IMR-90 (cell line): ENCODE data around the gene TCF12. TPM values are rescaled to one million over a fixed set of nuclear protein-coding genes. Genes with fewer than 3 reads are reported as not detected.

Experiments used
- ATAC-seq: fragments of 200-7000 bp; cut with Tn5 transposase; 2 replicates; pipeline ENCODE4 v1.9.1; 2020; ENCODE audit warnings: low read depth, mild to moderate bottlenecking, moderate library complexity
- BruUV-seq: library from RNA; stranded (reverse); fragments of 400-500 nt; replicated peaks from 2 replicates; lab custom pipeline; 2021; lab: Mats Ljungman, UMichigan
- CTCF ChIA-PET: fragments of 300-600 bp; formaldehyde crosslinking; extraction: SDS; loops from one replicate; lab custom pipeline; 2021; ENCODE audit warnings: antibody characterized with exemption; lab: Yijun Ruan, JAX
- POLR2A ChIA-PET: fragments of 300-600 bp; sonication (Branson Sonifier 250); formaldehyde crosslinking; loops from one replicate; lab custom pipeline; 2022; ENCODE audit warnings: antibody characterized with exemption; ENCODE audit not compliant: unreplicated experiment; lab: Charles Lee
- DNase-seq: peaks from one replicate; pipeline ENCODE4 v3.0.0; 2013
- H2AFZ ChIP-seq: replicated peaks from 2 replicates; pipeline ENCODE3; 2013; ENCODE audit warnings: low read length, mild to moderate bottlenecking; ENCODE audit not compliant: poor library complexity
- H2AK5ac ChIP-seq: 2 replicates; pipeline ENCODE4 v1.6.1; 2013; ENCODE audit warnings: low read depth, low read length, inconsistent platforms
- H2AK9ac ChIP-seq: replicated peaks from 2 replicates; pipeline ENCODE3; 2013; ENCODE audit warnings: mild to moderate bottlenecking, low read depth, low read length, moderate library complexity; ENCODE audit not compliant: poor library complexity
- H2BK120ac ChIP-seq: 2 replicates; pipeline ENCODE4 v1.6.1; 2013; ENCODE audit warnings: low read depth, low read length, inconsistent platforms
- H2BK15ac ChIP-seq: 3 replicates; pipeline ENCODE4 v1.6.1; 2013; ENCODE audit warnings: low read depth, low read length, inconsistent platforms
- H2BK20ac ChIP-seq: 2 replicates; pipeline ENCODE4 v1.6.1; 2013; ENCODE audit warnings: low read depth, mild to moderate bottlenecking, inconsistent platforms, low read length, moderate library complexity
- H2BK5ac ChIP-seq: 2 replicates; pipeline ENCODE4 v1.6.1; 2013; ENCODE audit warnings: mild to moderate bottlenecking, low read depth, low read length, inconsistent platforms; ENCODE audit not compliant: poor library complexity, severe bottlenecking
- H3K14ac ChIP-seq: replicated peaks from 2 replicates; pipeline ENCODE4 v1.6.1; 2013; ENCODE audit warnings: low read depth, low read length, inconsistent platforms
- H3K18ac ChIP-seq: 2 replicates; pipeline ENCODE4 v1.6.1; 2013; ENCODE audit warnings: low read depth, low read length, control low read depth
- H3K23ac ChIP-seq: 2 replicates; pipeline ENCODE4 v1.6.1; 2013; ENCODE audit warnings: low read depth, low read length, inconsistent platforms
- H3K27ac ChIP-seq: 2 replicates; pipeline ENCODE4 v1.5.1; 2013; ENCODE audit warnings: mild to moderate bottlenecking, control low read depth, low read length; ENCODE audit not compliant: insufficient read depth
- H3K27me3 ChIP-seq: 2 replicates; pipeline ENCODE4 v1.6.1; 2013; ENCODE audit warnings: low read length; ENCODE audit not compliant: control insufficient read depth, insufficient read depth
- H3K36me3 ChIP-seq: 2 replicates; pipeline ENCODE4 v1.6.1; 2013; ENCODE audit warnings: low read length, mixed read lengths; ENCODE audit not compliant: control insufficient read depth, insufficient read depth
- H3K4ac ChIP-seq: 2 replicates; pipeline ENCODE4 v1.6.1; 2013; ENCODE audit warnings: low read depth, low read length, inconsistent platforms
- H3K4me1 ChIP-seq: 2 replicates; pipeline ENCODE4 v1.6.1; 2013; ENCODE audit warnings: low read length, mixed read lengths; ENCODE audit not compliant: control insufficient read depth, insufficient read depth
- H3K4me2 ChIP-seq: 2 replicates; pipeline ENCODE4 v1.6.1; 2013; ENCODE audit warnings: low read depth, mild to moderate bottlenecking, control low read depth, low read length, moderate library complexity
- H3K4me3 ChIP-seq: 2 replicates; pipeline ENCODE4 v1.5.1; 2013; ENCODE audit warnings: low read depth, mild to moderate bottlenecking, control low read depth, low read length, moderate library complexity; ENCODE audit not compliant: insufficient read depth
- H3K56ac ChIP-seq: 2 replicates; pipeline ENCODE4 v1.6.1; 2013; ENCODE audit warnings: low read length, inconsistent platforms; ENCODE audit not compliant: insufficient read depth; ENCODE audit errors: extremely low read depth
- H3K79me1 ChIP-seq, 2 experiments: 2 replicates each; pipeline ENCODE4 v1.6.1; 2013; ENCODE audit warnings: low read length in 2 of 2, inconsistent platforms in 1 of 2, low read depth in 1 of 2
- H3K9ac ChIP-seq: 2 replicates; pipeline ENCODE4 v1.6.1; 2013; ENCODE audit warnings: low read depth, low read length, control low read depth
- H3K9me1 ChIP-seq: 2 replicates; pipeline ENCODE4 v1.6.1; 2013; ENCODE audit warnings: low read length, inconsistent platforms; ENCODE audit not compliant: insufficient read depth
- H3K9me3 ChIP-seq: 2 replicates; pipeline ENCODE4 v1.6.1; 2013; ENCODE audit warnings: low read length; ENCODE audit not compliant: control insufficient read depth, insufficient read depth
- H4K20me1 ChIP-seq: 2 replicates; pipeline ENCODE4 v1.6.1; 2013; ENCODE audit warnings: low read length, inconsistent platforms; ENCODE audit not compliant: insufficient read depth
- H4K5ac ChIP-seq: 2 replicates; pipeline ENCODE4 v1.6.1; 2013; ENCODE audit warnings: mild to moderate bottlenecking, low read depth, low read length, control low read depth
- H4K8ac ChIP-seq, 2 experiments: 2 replicates each; pipeline ENCODE4 v1.6.1; 2013; ENCODE audit warnings: low read depth in 2 of 2, low read length in 2 of 2, control low read depth in 1 of 2, inconsistent platforms in 1 of 2
- H4K91ac ChIP-seq: 2 replicates; pipeline ENCODE4 v1.6.1; 2013; ENCODE audit warnings: low read depth, low read length, inconsistent platforms; ENCODE audit not compliant: insufficient read depth
- BHLHE40 ChIP-seq: fragments of 150-350 bp; IDR thresholded peaks from 2 replicates; pipeline ENCODE4 v1.6.1; 2016; ENCODE audit warnings: mild to moderate bottlenecking, low read depth, low read length
- CEBPB ChIP-seq: IDR thresholded peaks from 2 replicates; pipeline ENCODE4 v1.6.1; 2012; ENCODE audit warnings: low read depth, low read length, improper control_type of control experiment
- CHD1 ChIP-seq: IDR thresholded peaks from 2 replicates; pipeline ENCODE4 v1.6.1; 2012; ENCODE audit warnings: low read depth, low read length, improper control_type of control experiment
- CTCF ChIP-seq: conservative IDR thresholded peaks from 2 replicates; pipeline ENCODE4 v1.5.1; 2012; ENCODE audit warnings: mild to moderate bottlenecking, low read depth, low read length, improper control_type of control experiment
- FOS ChIP-seq: fragments of 150-350 bp; IDR thresholded peaks from 2 replicates; pipeline ENCODE4 v1.6.1; 2016; ENCODE audit warnings: low read depth, low read length
- MAFK ChIP-seq: IDR thresholded peaks from 2 replicates; pipeline ENCODE4 v1.6.1; 2012; ENCODE audit warnings: low read depth, low read length, improper control_type of control experiment
- MAZ ChIP-seq: IDR thresholded peaks from 2 replicates; pipeline ENCODE4 v1.6.1; 2012; ENCODE audit warnings: low read depth, mild to moderate bottlenecking, low read length, improper control_type of control experiment, moderate library complexity, borderline replicate concordance
- MXI1 ChIP-seq: IDR thresholded peaks from 2 replicates; pipeline ENCODE4 v1.6.1; 2012; ENCODE audit warnings: low read depth, mild to moderate bottlenecking, low read length, moderate library complexity, borderline replicate concordance
- NFE2L2 ChIP-seq: fragments of 150-350 bp; IDR thresholded peaks from 2 replicates; pipeline ENCODE4 v1.6.1; 2016; ENCODE audit warnings: low read depth, mild to moderate bottlenecking, low read length
- POLR2A ChIP-seq: IDR thresholded peaks from 2 replicates; pipeline ENCODE4 v1.6.1; 2012; ENCODE audit warnings: mild to moderate bottlenecking, low read depth, low read length
- RAD21 ChIP-seq: IDR thresholded peaks from 2 replicates; pipeline ENCODE4 v1.6.1; 2012; ENCODE audit warnings: low read length, improper control_type of control experiment
- RCOR1 ChIP-seq: IDR thresholded peaks from 2 replicates; pipeline ENCODE4 v1.6.1; 2012; ENCODE audit warnings: mild to moderate bottlenecking, low read length, improper control_type of control experiment; ENCODE audit not compliant: insufficient replicate concordance
- RFX5 ChIP-seq: IDR thresholded peaks from 2 replicates; pipeline ENCODE4 v1.8.0; 2012; ENCODE audit warnings: low read depth, mild to moderate bottlenecking, low read length, moderate library complexity
- SMC3 ChIP-seq: fragments of 150-350 bp; IDR thresholded peaks from 2 replicates; pipeline ENCODE4 v1.6.1; 2016; ENCODE audit warnings: low read depth, mild to moderate bottlenecking, antibody characterized with exemption, low read length, moderate library complexity
- WGBS, 2 experiments: methylation state at CpG; one replicate each; pipeline versions ENCODE4 v1.1.5 to v1.1.7; 2013; ENCODE audit warnings: missing lambda C conversion rate in 2 of 2; ENCODE audit not compliant: insufficient read length in 1 of 2; ENCODE audit errors: extremely low coverage in 2 of 2; 5-methylcytosine and 5-hydroxymethylcytosine counted together
- dilution Hi-C: fragments of 300-500 bp; cut with HindIII; formaldehyde crosslinking; loops from one replicate; pipeline ENCODE4 v1.14.3; 2018; ENCODE audit warnings: low sequenced_read_pairs; ENCODE audit not compliant: unreplicated experiment
- in situ Hi-C: fragments of 300-500 bp; cut with MboI; formaldehyde crosslinking; loops from 3 replicates; pipeline ENCODE4 v1.14.3; 2019; ENCODE audit warnings: low sequenced_read_pairs, inconsistent platforms, mixed read lengths
- intact Hi-C: fragments of 100-400 bp; cut with micrococcal nuclease; formaldehyde crosslinking; loops from 2 replicates; pipeline ENCODE4 v1.10.0; 2022
- polyA plus RNA-seq, 3 experiments: library from polyadenylated mRNA; depleted of rRNA; stranded (reverse); fragments of >200 nt; gene quantifications; 2 replicates each; pipeline ENCODE4 v1.2.3, GENCODE V29; 2012; ENCODE audit warnings: low replicate concordance in 1 of 3
- total RNA-seq: library from RNA; depleted of rRNA; stranded (reverse); fragments of >200 nt; gene quantifications from 2 replicates; pipeline ENCODE4 v1.2.3, GENCODE V29; 2012
- TF ChIP-seq, protein P1 (sequence below): fragments of 150-350 bp; IDR thresholded peaks from 2 replicates; pipeline ENCODE4 v1.6.1; 2016; ENCODE audit warnings: low read depth, mild to moderate bottlenecking, low read length, moderate library complexity, borderline replicate concordance
- TF ChIP-seq, protein P2 (sequence below): fragments of 150-350 bp; IDR thresholded peaks from 2 replicates; pipeline ENCODE4 v1.6.1; 2017; ENCODE audit warnings: mild to moderate bottlenecking, antibody characterized with exemption, low read length, low read depth

Gene TCF12
- total and polyA plus RNA-seq, 2 of the 4 experiments (the other 2 are of a cell fraction), result 79.4 to 160 TPM

GRCh38 chr15:56981160-56981559, 62.7 kb downstream of the TCF12 start:
- H3K4me2 ChIP-seq, result no peak overlapping the region
- no peak overlapping the region for H2AK5ac ChIP-seq
- no peaks in the 10 kb centered on the region for H3K9me3 ChIP-seq
- peaks cover 34% of the 10 kb centered on the region for H4K20me1 ChIP-seq
- H4K5ac ChIP-seq, result no peak overlapping the region
- no peaks in the 10 kb centered on the region for H3K27me3 ChIP-seq
- intact Hi-C loops (no loop called here), in situ Hi-C loops (no loop called here), dilution Hi-C loops (no loop called here)
- no peak overlapping the region for H3K23ac ChIP-seq
- no peak overlapping the region; the same call in 1 of the 2 replicates for H3K14ac ChIP-seq
- peaks cover 18% of the 10 kb centered on the region for H3K4me1 ChIP-seq
- H3K9me1 ChIP-seq, result peaks cover 8% of the 10 kb centered on the region; the same call in 1 of the 2 replicates
- H2BK120ac ChIP-seq, result no peak overlapping the region
- TF ChIP-seq NFE2L2 (no peak), MAZ (no peak), MAFK (no peak), POLR2A (no peak), RCOR1 (no peak), CTCF (no peak), BHLHE40 (no peak), SMC3 (no peak), MXI1 (no peak), RAD21 (no peak), CEBPB (no peak), FOS (no peak), RFX5 (no peak), CHD1 (no peak)
- TF ChIP-seq, protein P1, sequence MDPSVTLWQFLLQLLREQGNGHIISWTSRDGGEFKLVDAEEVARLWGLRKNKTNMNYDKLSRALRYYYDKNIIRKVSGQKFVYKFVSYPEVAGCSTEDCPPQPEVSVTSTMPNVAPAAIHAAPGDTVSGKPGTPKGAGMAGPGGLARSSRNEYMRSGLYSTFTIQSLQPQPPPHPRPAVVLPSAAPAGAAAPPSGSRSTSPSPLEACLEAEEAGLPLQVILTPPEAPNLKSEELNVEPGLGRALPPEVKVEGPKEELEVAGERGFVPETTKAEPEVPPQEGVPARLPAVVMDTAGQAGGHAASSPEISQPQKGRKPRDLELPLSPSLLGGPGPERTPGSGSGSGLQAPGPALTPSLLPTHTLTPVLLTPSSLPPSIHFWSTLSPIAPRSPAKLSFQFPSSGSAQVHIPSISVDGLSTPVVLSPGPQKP, result no peak
- TF ChIP-seq, protein P2, sequence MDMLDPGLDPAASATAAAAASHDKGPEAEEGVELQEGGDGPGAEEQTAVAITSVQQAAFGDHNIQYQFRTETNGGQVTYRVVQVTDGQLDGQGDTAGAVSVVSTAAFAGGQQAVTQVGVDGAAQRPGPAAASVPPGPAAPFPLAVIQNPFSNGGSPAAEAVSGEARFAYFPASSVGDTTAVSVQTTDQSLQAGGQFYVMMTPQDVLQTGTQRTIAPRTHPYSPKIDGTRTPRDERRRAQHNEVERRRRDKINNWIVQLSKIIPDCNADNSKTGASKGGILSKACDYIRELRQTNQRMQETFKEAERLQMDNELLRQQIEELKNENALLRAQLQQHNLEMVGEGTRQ, result no peak
- WGBS, 2 experiments, result no CpG with 5 or more reads among the region's 3 CpGs
- no peak overlapping the region for H3K18ac ChIP-seq
- no TSS peak for BruUV-seq
- no peak overlapping the region for H2BK5ac ChIP-seq
- H3K4me3 ChIP-seq, result no peak overlapping the region
- no peak overlapping the region for H2AFZ ChIP-seq
- H3K36me3 ChIP-seq, result no peaks in the 10 kb centered on the region
- H3K4ac ChIP-seq, result no peak overlapping the region
- H4K91ac ChIP-seq, result no peak overlapping the region
- ChIA-PET CTCF (interaction anchor here (0.6 kb wide), 1 partner anchor 279 kb away, joined by 3 read pairs; no protein-coding TSS in a partner anchor), POLR2A (no interaction called here)
- no peak overlapping the region for H2BK15ac ChIP-seq
- no peak overlapping the region for H3K9ac ChIP-seq
- no peak overlapping the region for H3K27ac ChIP-seq
- no peak overlapping the region for H3K56ac ChIP-seq
- DNase-seq (no peak), ATAC-seq (no peak)
- no peak overlapping the region for H2AK9ac ChIP-seq
- H4K8ac ChIP-seq, result no peak overlapping the region
- H3K79me1 ChIP-seq, result peaks cover 31 to 68% of the 10 kb centered on the region in 2 experiments
- H2BK20ac ChIP-seq, result no peak overlapping the region
